ENCODE results near the gene TYSND1. TPM values are rescaled to one million over a fixed set of nuclear protein-coding genes. Genes with fewer than 3 reads are reported as not detected.

The TYSND1 gene
- total RNA-seq, 2 donors from 2014 or later, result 13.1 to 23.8 TPM

DNA sequence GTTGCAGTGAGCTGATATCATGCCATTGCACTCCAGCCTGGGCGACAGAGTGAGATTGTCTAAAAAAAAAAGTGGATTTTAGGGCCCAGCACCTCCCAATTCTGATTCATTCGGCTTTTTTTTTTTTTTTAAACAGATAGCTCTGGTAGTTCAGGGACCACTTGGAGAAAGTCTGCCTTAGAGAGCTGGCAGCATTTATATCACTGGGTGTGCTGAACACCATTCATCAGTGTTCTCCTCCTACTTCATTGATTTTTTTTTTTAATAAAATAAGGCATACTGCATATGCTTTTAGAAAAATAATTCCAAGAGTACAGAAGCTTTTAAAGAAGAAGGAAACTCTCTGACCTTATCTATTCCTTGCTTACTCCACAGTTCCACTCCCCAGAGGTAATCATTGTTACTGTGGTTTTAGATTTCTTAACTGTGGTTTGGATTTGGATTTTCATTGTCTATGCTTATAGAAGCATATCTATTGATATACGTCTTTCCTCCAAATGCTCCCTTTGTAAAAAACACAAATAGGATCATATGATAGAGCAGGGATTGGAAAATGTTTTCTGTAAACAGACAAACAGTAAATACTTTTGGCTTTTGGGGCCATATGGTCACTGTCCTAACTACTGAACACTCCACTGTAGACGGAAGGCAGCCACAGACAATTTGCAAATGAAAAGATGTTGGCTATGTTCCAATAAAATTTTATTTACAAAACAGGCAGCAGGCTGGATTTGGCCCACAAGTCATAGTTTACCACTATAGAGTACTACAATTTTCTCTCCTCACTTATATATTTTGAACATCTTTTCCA lies 44.9 kb upstream of the TYSND1 start:
- intact Hi-C loops (cut with DNase I), result no loop called here
- Histone ChIP-seq H3K9ac (ENCODE audit: low read depth in 2 of 2, low read length in 2 of 2) (no peak overlapping the region), H3K4me1 (no peaks in the 10 kb centered on the region), H3K27ac (peak overlapping the region; percentile 3), H3K36me3 (no peaks in the 10 kb centered on the region), H3K27me3 (no peaks in the 10 kb centered on the region), H3K4me3 (no peak overlapping the region), H3K9me3 (no peaks in the 10 kb centered on the region)
- TF ChIP-seq, protein P1, sequence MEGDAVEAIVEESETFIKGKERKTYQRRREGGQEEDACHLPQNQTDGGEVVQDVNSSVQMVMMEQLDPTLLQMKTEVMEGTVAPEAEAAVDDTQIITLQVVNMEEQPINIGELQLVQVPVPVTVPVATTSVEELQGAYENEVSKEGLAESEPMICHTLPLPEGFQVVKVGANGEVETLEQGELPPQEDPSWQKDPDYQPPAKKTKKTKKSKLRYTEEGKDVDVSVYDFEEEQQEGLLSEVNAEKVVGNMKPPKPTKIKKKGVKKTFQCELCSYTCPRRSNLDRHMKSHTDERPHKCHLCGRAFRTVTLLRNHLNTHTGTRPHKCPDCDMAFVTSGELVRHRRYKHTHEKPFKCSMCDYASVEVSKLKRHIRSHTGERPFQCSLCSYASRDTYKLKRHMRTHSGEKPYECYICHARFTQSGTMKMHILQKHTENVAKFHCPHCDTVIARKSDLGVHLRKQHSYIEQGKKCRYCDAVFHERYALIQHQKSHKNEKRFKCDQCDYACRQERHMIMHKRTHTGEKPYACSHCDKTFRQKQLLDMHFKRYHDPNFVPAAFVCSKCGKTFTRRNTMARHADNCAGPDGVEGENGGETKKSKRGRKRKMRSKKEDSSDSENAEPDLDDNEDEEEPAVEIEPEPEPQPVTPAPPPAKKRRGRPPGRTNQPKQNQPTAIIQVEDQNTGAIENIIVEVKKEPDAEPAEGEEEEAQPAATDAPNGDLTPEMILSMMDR (IDR thresholded peaks at IDR 0.05), result no peak
- no peak for DNase-seq

DNA sequence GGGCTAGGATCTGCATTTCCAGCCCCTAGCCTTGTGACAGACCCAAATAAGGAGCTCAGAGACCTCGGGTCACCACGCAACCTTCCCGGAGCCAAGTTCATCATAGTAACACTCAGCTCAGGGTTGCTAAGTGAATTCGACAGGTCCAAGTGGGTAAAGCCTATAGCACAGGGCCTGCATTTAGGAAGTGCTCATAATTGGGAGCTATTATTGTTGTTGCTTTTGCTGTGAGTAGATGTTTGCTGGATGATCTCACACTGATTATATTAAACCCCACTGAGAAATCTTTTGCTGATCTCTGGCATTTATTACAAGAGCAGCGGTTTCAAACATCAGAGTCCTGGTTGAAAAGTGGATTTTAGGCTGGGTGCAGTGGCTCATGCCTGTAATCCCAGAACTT lies 44.1 kb upstream of the TYSND1 start:
- TF ChIP-seq, protein P1 (IDR thresholded peaks at IDR 0.05), result no peak
- Histone ChIP-seq H3K27ac (peak overlapping the region; percentile 3), H3K36me3 (no peaks in the 10 kb centered on the region), H3K4me1 (no peaks in the 10 kb centered on the region), H3K4me3 (no peak overlapping the region), H3K27me3 (no peaks in the 10 kb centered on the region), H3K9me3 (no peaks in the 10 kb centered on the region), H3K9ac (ENCODE audit: low read depth in 2 of 2, low read length in 2 of 2) (no peak overlapping the region)
- intact Hi-C loops (cut with DNase I), result no loop called here
- DNase-seq, result no peak

DNA sequence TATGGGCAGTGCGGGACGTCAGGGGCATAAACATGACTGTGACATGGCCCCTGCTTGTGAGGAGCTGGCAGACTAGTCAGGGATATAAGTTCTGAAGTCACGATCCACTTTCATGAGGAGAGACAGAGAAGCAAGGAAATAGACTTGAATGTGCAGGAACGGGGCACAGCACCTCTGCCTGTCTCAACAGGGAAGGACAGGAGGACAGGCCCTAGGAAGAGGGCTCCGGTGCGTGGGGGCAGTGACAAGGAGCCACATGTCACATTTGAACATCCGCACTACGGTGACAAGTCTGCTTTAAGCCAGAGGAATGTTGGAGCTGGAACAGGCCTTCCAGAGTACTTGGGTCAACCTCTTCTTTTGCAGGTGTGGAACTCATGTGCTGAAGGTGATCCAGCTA lies 43.6 kb upstream of the TYSND1 start:
- Histone ChIP-seq H3K36me3 (no peaks in the 10 kb centered on the region), H3K4me3 (no peak overlapping the region), H3K27ac (peak overlapping the region; percentile 3), H3K9me3 (no peaks in the 10 kb centered on the region), H3K4me1 (no peaks in the 10 kb centered on the region), H3K9ac (ENCODE audit: low read depth in 2 of 2, low read length in 2 of 2) (no peak overlapping the region), H3K27me3 (no peaks in the 10 kb centered on the region)
- TF ChIP-seq, protein P1 (IDR thresholded peaks at IDR 0.05), result no peak
- intact Hi-C loops (cut with DNase I), result no loop called here
- no peak for DNase-seq

DNA sequence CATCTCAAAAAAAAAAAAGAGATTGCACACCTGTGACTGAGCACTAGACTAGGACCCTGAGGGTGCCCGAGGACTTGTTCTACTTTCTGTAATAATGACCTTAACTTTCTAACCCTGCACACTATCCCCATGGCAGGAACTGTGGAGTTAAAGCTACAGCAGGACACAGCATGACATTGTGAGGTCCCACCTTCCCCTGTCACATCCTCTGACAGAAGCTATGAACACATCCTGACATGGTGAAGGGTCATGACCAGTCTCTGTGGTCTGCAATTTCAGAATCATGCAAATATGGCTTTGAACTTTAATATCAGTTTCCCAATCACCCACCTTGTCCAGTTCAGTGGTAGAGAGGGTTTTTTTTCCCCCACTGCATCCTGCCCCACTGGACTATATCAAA lies 42.3 kb upstream of the TYSND1 start:
- TF ChIP-seq, protein P1 (IDR thresholded peaks at IDR 0.05), result no peak
- DNase-seq, result no peak
- no peaks in the 10 kb centered on the region for H3K27me3 ChIP-seq
- no peaks in the 10 kb centered on the region for H3K9me3 ChIP-seq
- intact Hi-C loops (cut with DNase I), result no loop called here
- no peak overlapping the region for H3K4me3 ChIP-seq
- H3K4me1 ChIP-seq, result no peaks in the 10 kb centered on the region
- H3K9ac ChIP-seq (ENCODE audit: low read depth in 2 of 2, low read length in 2 of 2), result no peak overlapping the region
- H3K27ac ChIP-seq, result no peak overlapping the region
- H3K36me3 ChIP-seq, result no peaks in the 10 kb centered on the region

DNA sequence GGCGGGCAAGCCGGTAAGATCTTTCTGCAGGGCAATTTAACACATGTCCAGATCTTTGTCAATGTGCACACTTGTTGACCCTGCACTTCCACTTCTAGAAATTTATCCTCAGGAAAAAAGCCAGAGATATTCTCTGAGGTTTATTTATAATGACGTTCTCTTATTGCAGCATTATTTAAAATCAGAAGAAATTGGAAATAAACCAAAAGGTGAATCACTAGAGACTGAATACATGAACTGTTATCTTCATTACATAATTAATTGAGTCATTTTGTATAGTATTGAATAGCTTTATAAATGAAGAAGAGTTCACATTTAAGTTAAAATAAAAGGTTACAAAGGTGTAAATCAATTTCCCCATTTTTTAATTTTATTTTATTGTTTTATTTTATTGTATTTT lies 40.1 kb upstream of the TYSND1 start:
- intact Hi-C loops (cut with DNase I), result no loop called here
- no peaks in the 10 kb centered on the region for H3K36me3 ChIP-seq
- H3K9me3 ChIP-seq, result no peaks in the 10 kb centered on the region
- no peak overlapping the region for H3K9ac ChIP-seq (ENCODE audit: low read depth in 2 of 2, low read length in 2 of 2)
- TF ChIP-seq, protein P1 (IDR thresholded peaks at IDR 0.05), result no peak
- no peak for DNase-seq
- H3K27me3 ChIP-seq, result no peaks in the 10 kb centered on the region
- H3K4me3 ChIP-seq, result no peak overlapping the region
- no peak overlapping the region for H3K27ac ChIP-seq
- H3K4me1 ChIP-seq, result no peaks in the 10 kb centered on the region
